ENCODE results near the gene MARS1.
"Not testable (repeated sequence)": the region's sequence is repeated elsewhere in the genome, so short reads cannot be mapped to it uniquely, and the experiment has no call there.

The MARS1 gene

GRCh38 chr12:57496822-57497221 lies 9.0 kb downstream of the MARS1 start:
- no peak for DNase-seq

GRCh38 chr12:57497223-57498131 lies 9.6 kb downstream of the MARS1 start:
- DNase-seq = no peak

DNA sequence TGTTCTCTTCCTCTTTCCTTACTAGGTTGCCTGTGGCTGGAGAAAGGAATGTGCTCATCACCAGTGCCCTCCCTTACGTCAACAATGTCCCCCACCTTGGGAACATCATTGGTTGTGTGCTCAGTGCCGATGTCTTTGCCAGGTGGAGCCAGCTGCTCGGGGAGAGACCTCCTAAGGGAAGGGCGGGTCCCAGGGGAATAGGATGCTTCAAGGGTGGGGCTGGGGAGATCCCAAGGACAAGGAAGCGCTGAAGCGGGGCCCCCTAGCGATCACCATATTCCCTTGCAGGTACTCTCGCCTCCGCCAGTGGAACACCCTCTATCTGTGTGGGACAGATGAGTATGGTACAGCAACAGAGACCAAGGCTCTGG lies 10.2 kb downstream of the MARS1 start:
- no peak for DNase-seq

GRCh38 chr12:57498571-57498970 lies 10.7 kb downstream of the MARS1 start:
- DNase-seq = no peak

- no peak for DNase-seq
Measured at GRCh38 chr12:57500213-57500612, 12.3 kb downstream of the MARS1 start.

DNA sequence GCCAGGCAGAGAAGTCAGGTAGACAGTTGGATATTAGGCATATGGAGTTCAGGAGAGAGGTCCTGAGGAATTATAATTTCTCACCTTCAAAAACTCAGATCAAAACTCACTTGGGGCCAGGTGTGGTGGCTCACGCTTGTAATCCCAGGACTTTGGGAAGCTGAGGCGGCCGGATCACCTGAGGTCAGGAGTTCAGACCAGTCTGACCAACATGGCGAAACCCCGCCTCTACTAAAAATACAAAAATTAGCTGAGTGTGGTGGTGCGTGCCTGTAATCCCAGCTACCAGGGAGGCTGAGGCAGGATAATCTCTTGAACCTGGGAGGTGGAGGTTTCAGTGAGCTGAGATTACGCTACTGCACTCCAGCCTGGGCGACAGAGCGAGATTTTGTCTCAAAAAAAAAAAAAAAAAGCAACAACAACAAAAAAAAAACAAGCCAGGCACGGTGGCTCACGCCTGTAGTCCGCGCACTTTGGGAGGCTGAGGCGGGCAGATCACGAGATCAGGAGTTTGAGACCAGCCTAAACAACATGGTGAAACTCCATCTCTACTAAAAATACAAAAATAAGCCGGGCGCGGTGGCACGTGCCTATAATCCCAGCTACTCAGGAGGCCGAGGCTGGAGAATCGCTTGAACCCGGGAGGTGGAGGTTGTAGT lies 14.6 kb downstream of the MARS1 start:
- DNase-seq = not testable (repeated sequence)

DNA sequence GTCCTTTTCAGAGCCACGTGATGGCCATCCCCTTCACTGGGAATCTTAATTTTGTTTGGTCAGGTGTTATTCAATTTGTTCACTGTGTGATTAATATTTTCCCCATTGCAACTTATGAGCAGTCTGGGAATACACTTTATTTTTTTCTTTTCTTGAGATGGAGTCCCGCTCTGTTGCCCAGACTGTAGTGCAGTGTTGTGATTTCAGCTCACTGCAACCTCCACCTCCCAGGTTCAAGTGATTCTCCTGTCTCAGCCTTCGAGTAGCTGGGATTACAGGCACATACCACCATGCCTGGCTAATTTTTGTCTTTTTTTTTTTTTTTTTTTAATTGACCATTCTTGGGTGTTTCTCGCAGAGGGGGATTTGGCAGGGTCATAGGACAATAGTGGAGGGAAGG lies 18.7 kb downstream of the MARS1 start:
- not testable (repeated sequence) for DNase-seq

DNA sequence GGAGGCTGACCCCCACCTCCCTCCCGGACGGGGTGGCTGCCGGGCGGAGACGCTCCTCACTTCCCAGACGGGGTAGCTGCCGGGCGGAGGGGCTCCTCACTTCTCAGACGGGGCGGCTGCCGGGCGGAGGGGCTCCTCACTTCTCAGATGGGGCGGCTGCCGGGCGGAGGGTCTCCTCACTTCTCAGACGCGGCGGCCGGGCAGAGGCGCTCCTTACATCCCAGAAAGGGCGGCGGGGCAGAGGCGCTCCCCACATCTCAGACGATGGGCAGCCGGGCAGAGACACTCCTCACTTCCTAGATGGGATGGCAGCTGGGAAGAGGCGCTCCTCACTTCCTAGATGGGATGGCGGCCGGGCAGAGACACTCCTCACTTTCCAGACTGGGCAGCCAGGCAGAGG lies 19.9 kb downstream of the MARS1 start:
- not testable (repeated sequence) for DNase-seq

DNA sequence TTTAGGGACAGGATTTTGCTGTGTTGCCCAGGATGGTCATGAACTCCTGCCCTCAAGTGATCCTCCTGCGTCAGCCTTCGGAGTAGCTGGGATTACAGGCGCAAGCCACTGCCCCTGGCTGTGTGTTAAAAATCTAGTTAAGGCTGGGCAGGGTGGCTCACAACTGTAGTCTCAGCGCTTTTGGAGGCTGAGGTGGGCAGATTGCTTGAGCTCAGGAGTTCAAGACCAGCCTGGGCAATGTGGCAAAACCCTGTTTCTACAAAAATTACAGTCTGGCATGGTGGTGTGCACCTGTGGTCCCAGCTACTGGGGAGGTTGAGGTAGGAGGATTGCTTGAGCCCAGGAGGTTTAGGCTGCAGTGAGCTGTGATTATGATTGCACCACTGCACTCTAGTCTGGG lies 23.3 kb downstream of the MARS1 start:
- DNase-seq = no peak

- no peak for DNase-seq
Measured at GRCh38 chr12:57511588-57512325, 23.9 kb downstream of the MARS1 start.

GRCh38 chr12:57512665-57513064 lies 24.8 kb downstream of the MARS1 start:
- DNase-seq = no peak

GRCh38 chr12:57513266-57513665 lies 25.4 kb downstream of the MARS1 start:
- no peak for DNase-seq

DNA sequence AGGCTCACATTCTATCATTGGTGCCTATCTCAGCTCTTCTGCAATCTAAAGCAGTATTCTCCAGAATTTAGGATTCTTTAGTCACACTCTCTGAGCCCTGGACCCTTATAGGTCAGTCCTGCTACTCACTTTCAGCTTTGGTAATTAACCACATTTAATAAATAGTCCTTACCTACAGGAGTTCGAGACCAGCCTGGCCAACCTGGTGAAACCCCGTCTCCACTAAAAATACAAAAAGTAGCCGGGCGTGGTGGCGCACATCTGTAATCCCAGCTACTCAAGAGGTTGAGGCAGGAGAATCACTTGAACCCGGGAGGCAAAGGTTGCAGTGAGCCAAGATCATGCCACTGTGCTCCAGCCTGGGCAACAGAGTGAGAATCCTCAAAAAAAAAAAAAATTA lies 25.8 kb downstream of the MARS1 start:
- not testable (repeated sequence) for DNase-seq

DNA sequence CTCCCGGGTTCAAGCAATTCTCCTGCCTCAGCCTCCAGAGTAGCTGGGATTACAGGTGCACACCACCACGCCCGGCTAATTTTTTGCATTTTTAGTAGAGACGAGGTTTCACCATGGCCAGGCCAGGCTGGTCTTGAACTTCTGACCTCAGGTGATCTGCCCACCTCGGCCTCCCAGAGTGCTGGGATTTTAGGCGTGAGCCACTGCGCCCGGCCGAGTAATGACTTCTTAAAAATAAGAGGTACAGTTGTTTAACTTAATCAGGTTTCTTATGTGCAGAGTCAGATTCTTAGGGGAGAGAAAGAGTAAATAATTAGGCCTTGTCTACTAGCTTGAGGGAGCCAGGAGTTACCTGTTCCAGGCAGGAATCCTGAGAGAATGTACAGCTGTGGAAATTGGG lies 26.4 kb downstream of the MARS1 start:
- DNase-seq = not testable (repeated sequence)

DNA sequence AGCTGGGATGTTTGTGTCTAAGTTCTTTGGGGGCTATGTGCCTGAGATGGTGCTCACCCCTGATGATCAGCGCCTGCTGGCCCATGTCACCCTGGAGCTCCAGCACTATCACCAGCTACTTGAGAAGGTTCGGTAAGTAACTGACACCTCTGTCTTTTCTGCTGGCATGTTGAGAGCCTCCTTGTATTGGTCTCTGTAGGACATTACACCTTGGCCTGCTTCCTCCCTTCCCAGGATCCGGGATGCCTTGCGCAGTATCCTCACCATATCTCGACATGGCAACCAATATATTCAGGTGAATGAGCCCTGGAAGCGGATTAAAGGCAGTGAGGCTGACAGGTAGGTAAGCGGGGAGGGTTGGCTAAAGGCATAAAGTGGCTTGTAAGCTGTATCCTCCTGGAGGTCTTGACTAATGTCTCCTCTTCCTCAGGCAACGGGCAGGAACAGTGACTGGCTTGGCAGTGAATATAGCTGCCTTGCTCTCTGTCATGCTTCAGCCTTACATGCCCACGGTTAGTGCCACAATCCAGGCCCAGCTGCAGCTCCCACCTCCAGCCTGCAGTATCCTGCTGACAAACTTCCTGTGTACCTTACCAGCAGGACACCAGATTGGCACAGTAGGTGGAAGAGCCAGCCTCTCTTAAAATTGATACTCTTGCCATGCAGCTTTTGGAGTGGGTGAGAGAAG lies 27.0 kb downstream of the MARS1 start:
- no peak for DNase-seq

DNA sequence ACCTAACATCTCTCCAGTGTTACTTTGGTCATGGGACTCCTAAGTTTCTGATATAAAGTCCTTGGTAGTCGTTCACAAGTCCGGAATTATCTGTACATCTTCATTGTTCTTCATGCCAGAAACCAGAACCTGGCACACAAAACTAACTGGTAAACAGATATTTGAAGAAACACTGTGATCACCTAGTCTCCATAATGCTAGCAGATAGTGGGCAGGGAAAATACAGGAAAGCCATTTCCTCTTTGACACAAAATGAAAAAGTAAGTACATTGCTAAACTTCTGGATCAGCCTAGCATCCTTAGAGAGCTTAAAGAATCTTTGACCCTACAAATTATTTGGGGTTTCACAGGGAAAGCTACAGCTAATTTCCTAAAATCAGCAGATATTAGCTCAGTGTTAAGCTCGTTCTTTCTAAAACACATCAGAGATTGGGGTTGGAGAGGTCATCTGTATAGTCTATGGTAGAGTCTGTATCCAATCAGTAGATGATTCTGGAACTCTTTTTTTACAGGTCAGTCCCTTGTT lies 27.6 kb downstream of the MARS1 start:
- DNase-seq = no peak

DNA sequence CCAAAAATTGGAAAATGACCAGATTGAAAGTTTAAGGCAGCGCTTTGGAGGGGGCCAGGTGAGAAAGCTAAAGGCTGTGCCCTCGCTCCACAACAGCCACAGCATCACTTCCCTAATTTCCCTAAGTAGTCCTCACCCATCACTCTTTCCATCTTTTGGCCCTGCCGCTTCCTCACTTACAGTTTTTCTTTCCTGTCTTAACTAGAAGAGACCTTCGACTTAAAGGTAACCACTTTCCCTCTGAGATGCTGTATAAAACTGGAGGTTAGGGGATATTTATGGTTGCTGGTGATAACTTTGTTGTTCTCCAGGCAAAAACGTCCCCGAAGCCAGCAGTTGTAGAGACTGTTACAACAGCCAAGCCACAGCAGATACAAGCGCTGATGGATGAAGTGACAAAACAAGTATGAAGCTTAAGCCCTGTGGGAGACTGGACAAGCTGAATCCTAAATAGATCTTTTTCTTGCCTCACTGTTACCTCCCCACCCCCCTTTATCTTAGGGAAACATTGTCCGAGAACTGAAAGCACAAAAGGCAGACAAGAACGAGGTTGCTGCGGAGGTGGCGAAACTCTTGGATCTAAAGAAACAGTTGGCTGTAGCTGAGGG lies 28.2 kb downstream of the MARS1 start:
- DNase-seq = no peak

DNA sequence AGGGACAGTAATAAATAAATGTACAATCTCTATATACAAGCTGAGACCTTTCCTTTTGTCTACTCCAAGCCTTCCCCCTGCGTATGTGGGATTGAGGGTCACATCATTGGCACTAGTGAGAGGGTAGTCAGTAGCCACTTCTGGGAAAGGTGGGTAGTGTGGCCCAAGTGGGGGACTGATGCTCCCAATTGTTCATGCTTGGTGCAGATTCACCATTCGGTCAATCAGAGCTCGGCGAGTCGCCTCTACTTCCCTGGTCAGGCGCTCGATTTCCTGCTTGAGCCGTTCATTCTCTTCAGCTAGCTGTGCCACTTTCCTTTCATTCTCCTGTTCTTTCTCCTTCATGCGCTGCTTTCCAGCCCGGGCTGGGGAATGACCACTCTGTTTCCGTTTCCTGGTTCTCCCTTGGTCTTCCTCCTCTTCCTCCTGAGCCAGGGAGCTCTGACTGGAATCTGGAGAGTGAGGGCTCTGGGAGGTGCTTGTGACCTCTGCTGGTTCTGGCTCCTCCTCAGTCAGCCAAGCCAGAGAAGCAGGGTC lies 28.8 kb downstream of the MARS1 start:
- no peak for DNase-seq

GRCh38 chr12:57517187-57517586 lies 29.3 kb downstream of the MARS1 start:
- DNase-seq = no peak

- not testable (repeated sequence) for DNase-seq
Measured at GRCh38 chr12:57517718-57518117, 29.9 kb downstream of the MARS1 start.

DNA sequence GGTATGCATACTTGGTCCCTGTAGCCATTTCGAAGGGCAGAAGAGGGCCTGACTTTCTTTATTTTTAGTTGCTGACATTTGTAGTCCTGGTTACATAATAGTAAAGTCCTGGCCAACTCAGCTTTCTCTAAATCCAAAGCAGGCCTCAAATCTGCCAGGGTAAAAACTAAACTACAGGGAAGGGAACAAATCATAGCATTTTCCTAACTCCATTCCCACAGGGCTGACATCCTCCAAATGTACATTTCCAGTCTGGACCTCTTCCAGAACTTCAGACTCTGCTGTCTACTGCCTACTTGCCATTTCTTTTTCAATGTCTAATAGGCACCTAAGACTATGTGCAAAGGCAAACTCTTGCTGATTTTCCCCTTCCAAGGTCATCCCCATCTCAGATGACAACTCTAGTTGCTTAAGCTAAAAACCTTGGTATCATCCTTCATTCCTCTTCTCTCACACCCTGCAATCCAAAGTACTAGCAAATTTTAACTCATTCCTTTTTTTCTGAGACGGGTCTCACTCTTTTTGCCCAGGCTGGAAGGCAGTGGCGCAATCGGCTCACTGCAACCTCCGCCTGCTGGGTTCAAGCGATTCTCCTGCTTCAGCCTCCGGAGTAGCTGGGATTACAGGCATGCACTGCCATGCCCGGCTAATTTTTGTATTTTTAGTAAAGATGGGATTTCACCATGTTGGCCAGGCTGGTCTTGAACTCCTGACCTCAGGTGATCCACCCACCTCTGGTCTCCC lies 30.5 kb downstream of the MARS1 start:
- no peak for DNase-seq
